ENCODE data around the gene MED1. TPM values are rescaled to one million over a fixed set of nuclear protein-coding genes. Genes with fewer than 3 reads are reported as not detected.

MED1 gene
- total and polyA plus RNA-seq, 2 experiments from 2014 or later = 12.7 to 17.6 TPM

GRCh38 chr17:39461926-39462569, 11.0 kb upstream of the MED1 start:
- peak in 1 of 2 donors; percentile 64 for DNase-seq (ENCODE audit: low read depth in 1 of 2, low spot score in 1 of 2)
- Histone ChIP-seq H3K9me3 (ENCODE audit: low read depth) (no peaks in the 10 kb centered on the region), H3K4me3 (peak overlapping the region; percentile 88), H3K36me3 (no peaks in the 10 kb centered on the region), H3K4me1 (ENCODE audit: low read depth) (peaks cover 23% of the 10 kb centered on the region), H3K27ac (peak overlapping the region; percentile 98), H3K27me3 (no peaks in the 10 kb centered on the region)
- TF ChIP-seq CTCF (IDR thresholded peaks at IDR 0.05; ENCODE audit: low read depth, low read length) = no peak

GRCh38 chr17:39461113-39461925, 10.3 kb upstream of the MED1 start, which contains the start of gene CDK12:
CDK12 (plus strand) TSS chr17:39461486; CDS start chr17:39462072, 586 bp downstream.
- peak within 1 kb of the TSS; percentile 98 for H3K27ac ChIP-seq
- H3K9me3 ChIP-seq (ENCODE audit: low read depth) = no peaks in the 10 kb centered on the region
- peaks cover 23% of the 10 kb centered on the region for H3K4me1 ChIP-seq (ENCODE audit: low read depth)
- DNase-seq (ENCODE audit: low read depth in 1 of 2, low spot score in 1 of 2) = peak; percentile 100
- no peaks in the 10 kb centered on the region for H3K27me3 ChIP-seq
- H3K36me3 ChIP-seq = no peaks in the 10 kb centered on the region
- TF ChIP-seq CTCF (IDR thresholded peaks at IDR 0.05; ENCODE audit: low read depth, low read length) = no peak
- peak within 1 kb of the TSS; percentile 88 for H3K4me3 ChIP-seq

- Histone ChIP-seq H3K27ac (no peak overlapping the region), H3K36me3 (no peaks in the 10 kb centered on the region), H3K4me1 (ENCODE audit: low read depth) (no peaks in the 10 kb centered on the region), H3K9me3 (ENCODE audit: low read depth) (no peaks in the 10 kb centered on the region), H3K4me3 (no peak overlapping the region), H3K27me3 (no peaks in the 10 kb centered on the region)
- TF ChIP-seq CTCF (IDR thresholded peaks at IDR 0.05; ENCODE audit: low read depth, low read length) = no peak
- no peak for DNase-seq (ENCODE audit: low read depth in 1 of 2, low spot score in 1 of 2)
Measured at GRCh38 chr17:39455919-39456318, 4.9 kb upstream of the MED1 start.

- TF ChIP-seq CTCF (IDR thresholded peaks at IDR 0.05; ENCODE audit: low read depth, low read length) = no peak
- Histone ChIP-seq H3K4me3 (peak overlapping the region; percentile 76), H3K4me1 (ENCODE audit: low read depth) (peaks cover 7% of the 10 kb centered on the region), H3K27ac (peak overlapping the region; percentile 97), H3K27me3 (no peaks in the 10 kb centered on the region), H3K36me3 (peaks cover 18% of the 10 kb centered on the region), H3K9me3 (ENCODE audit: low read depth) (no peaks in the 10 kb centered on the region)
- no peak for DNase-seq (ENCODE audit: low read depth in 1 of 2, low spot score in 1 of 2)
Measured at GRCh38 chr17:39450051-39450450, 1.0 kb downstream of the MED1 start.

GRCh38 chr17:39447561-39447960, 3.5 kb downstream of the MED1 start:
- Histone ChIP-seq H3K4me3 (no peak overlapping the region), H3K9me3 (ENCODE audit: low read depth) (no peaks in the 10 kb centered on the region), H3K27me3 (no peaks in the 10 kb centered on the region), H3K4me1 (ENCODE audit: low read depth) (peaks cover 7% of the 10 kb centered on the region), H3K36me3 (peaks cover 32% of the 10 kb centered on the region), H3K27ac (no peak overlapping the region)
- TF ChIP-seq CTCF (IDR thresholded peaks at IDR 0.05; ENCODE audit: low read depth, low read length) = no peak
- DNase-seq (ENCODE audit: low read depth in 1 of 2, low spot score in 1 of 2) = no peak
